Endothelial cell (in vitro differentiated cells): ENCODE measurements around the gene TECPR2. TPM values are rescaled to one million over a fixed set of nuclear protein-coding genes. Genes with fewer than 3 reads are reported as not detected.

Experiments
- DNase-seq: peaks from one replicate; pipeline ENCODE4 v3.0.0; 2021; ENCODE audit warnings: low spot score
- H3K27ac Mint-ChIP-seq: one replicate; pipeline ENCODE4 v1.8.0; 2021; ENCODE audit warnings: mixed read lengths, inconsistent platforms; ENCODE audit not compliant: unreplicated experiment
- H3K27me3 Mint-ChIP-seq: one replicate; pipeline ENCODE4 v1.8.0; 2021; ENCODE audit warnings: mild to moderate bottlenecking, moderate library complexity, mixed read lengths, inconsistent platforms; ENCODE audit not compliant: unreplicated experiment
- H3K36me3 Mint-ChIP-seq: one replicate; pipeline ENCODE4 v1.8.0; 2021; ENCODE audit warnings: mild to moderate bottlenecking, low read depth, mixed read lengths, inconsistent platforms; ENCODE audit not compliant: unreplicated experiment
- H3K4me1 Mint-ChIP-seq: one replicate; pipeline ENCODE4 v1.8.0; 2021; ENCODE audit warnings: mild to moderate bottlenecking, mixed read lengths, inconsistent platforms; ENCODE audit not compliant: unreplicated experiment
- H3K4me3 Mint-ChIP-seq: one replicate; pipeline ENCODE4 v1.8.0; 2021; ENCODE audit warnings: mild to moderate bottlenecking, mixed read lengths, inconsistent platforms; ENCODE audit not compliant: unreplicated experiment
- H3K9me3 Mint-ChIP-seq: one replicate; pipeline ENCODE4 v1.8.0; 2021; ENCODE audit warnings: mixed read lengths, inconsistent platforms; ENCODE audit not compliant: unreplicated experiment
- total RNA-seq: library from RNA; stranded (reverse); fragmentation: NEBNext Ultra II Directional; extraction: Animal tissue kit (Norgen Biotek cat#: 25700); gene quantifications from one replicate; pipeline ENCODE4 v1.2.1, GENCODE V29; 2021; ENCODE audit not compliant: unreplicated experiment
- TF ChIP-seq, protein P1 (sequence below): fragments of 200-600 bp; sonication (generic); IDR thresholded peaks from one replicate; pipeline ENCODE4 v1.5.0; 2021; ENCODE audit warnings: antibody characterized with exemption; ENCODE audit not compliant: unreplicated experiment

The TECPR2 gene
- total RNA-seq, 1 donor from 2014 or later = 28.9 TPM

DNA sequence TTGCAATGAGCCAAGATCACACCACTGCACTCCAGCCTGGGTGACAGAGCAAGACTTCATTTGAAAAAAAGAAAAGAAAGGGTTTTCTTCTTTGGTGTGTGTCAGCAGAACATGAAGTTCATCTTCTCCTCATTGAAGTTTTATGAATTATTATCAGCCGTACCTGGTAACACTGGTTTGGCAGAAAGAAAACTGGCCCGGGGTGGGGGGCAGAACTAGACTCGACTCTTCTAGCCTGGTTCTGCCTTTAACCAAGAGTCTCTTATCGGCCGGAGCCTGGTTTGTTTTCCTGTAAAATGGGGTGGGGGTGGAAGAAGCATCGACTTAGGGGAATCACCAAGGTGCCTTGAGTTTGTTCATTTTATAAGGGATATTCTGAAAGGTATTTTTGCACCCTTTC lies 64.1 kb downstream of the TECPR2 start:
- H3K36me3 Mint-ChIP-seq = peaks cover 31% of the 10 kb centered on the region
- no peak for DNase-seq
- H3K27ac Mint-ChIP-seq = no peak overlapping the region
- peak overlapping the region; percentile 37 for H3K4me3 Mint-ChIP-seq
- peaks cover 2% of the 10 kb centered on the region for H3K27me3 Mint-ChIP-seq
- H3K9me3 Mint-ChIP-seq = no peaks in the 10 kb centered on the region
- no peaks in the 10 kb centered on the region for H3K4me1 Mint-ChIP-seq
- TF ChIP-seq, protein P1, sequence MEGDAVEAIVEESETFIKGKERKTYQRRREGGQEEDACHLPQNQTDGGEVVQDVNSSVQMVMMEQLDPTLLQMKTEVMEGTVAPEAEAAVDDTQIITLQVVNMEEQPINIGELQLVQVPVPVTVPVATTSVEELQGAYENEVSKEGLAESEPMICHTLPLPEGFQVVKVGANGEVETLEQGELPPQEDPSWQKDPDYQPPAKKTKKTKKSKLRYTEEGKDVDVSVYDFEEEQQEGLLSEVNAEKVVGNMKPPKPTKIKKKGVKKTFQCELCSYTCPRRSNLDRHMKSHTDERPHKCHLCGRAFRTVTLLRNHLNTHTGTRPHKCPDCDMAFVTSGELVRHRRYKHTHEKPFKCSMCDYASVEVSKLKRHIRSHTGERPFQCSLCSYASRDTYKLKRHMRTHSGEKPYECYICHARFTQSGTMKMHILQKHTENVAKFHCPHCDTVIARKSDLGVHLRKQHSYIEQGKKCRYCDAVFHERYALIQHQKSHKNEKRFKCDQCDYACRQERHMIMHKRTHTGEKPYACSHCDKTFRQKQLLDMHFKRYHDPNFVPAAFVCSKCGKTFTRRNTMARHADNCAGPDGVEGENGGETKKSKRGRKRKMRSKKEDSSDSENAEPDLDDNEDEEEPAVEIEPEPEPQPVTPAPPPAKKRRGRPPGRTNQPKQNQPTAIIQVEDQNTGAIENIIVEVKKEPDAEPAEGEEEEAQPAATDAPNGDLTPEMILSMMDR = no peak

DNA sequence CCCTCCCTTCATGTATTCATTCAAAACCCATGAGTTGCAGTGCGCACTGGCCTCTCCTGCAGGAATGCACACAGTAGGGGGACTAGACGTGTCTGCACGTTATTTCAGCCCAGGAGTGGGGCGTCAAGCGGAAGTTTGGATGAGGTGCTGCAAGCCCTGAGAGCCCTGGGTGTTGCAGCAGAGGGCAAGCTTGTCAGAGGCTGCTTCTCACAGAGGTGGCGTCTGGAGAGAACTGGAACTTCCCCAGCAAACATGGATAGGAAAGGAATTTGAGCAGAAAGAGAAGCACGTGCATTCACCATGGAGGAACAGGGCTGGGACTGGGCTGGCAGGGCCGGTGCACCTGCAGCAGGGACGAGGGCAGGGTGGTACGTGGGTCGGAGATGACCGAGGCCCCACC lies 64.9 kb downstream of the TECPR2 start:
- Mint-ChIP-seq H3K4me1 (no peaks in the 10 kb centered on the region), H3K4me3 (peak overlapping the region; percentile 14), H3K27me3 (peaks cover 2% of the 10 kb centered on the region), H3K27ac (no peak overlapping the region), H3K9me3 (no peaks in the 10 kb centered on the region), H3K36me3 (peaks cover 26% of the 10 kb centered on the region)
- TF ChIP-seq, protein P1 = no peak
- DNase-seq = no peak

DNA sequence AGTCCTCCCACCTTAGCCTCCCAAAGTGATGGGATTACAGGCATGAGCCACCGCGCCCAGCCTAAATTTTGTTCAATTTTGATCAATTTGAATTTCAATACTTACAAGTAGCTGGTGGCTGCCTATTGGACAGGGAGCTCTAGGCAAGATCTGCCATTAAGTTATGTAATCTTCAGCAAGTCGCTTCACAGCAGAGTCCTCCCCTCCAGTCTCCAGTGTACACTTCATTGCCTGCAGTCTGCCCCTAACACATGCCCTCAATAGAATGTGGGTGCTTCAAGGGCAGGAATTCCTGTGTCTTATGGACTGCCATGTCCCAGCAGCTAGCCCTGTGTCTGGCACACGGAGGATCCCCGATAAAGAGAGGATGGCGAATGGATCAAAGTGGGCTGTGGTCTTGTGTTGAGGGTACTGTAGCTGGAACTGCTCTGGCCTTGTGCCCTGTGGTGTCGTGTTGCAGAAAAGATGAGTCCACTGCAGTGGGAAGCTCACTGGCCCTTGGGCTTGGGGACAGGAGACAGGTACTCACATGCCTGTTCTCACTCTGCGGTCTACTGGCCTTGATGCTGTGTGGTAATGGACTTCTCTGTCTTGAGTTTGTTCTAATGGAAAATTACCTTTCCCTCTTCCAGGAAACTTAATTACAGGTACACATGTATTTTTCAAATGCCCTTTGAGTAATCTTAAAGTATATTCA lies 67.6 kb downstream of the TECPR2 start:
- Mint-ChIP-seq H3K9me3 (no peaks in the 10 kb centered on the region), H3K27me3 (peaks cover 2% of the 10 kb centered on the region), H3K36me3 (peaks cover 25% of the 10 kb centered on the region), H3K27ac (no peak overlapping the region), H3K4me3 (no peak overlapping the region), H3K4me1 (no peaks in the 10 kb centered on the region)
- TF ChIP-seq, protein P1 = no peak
- no peak for DNase-seq

DNA sequence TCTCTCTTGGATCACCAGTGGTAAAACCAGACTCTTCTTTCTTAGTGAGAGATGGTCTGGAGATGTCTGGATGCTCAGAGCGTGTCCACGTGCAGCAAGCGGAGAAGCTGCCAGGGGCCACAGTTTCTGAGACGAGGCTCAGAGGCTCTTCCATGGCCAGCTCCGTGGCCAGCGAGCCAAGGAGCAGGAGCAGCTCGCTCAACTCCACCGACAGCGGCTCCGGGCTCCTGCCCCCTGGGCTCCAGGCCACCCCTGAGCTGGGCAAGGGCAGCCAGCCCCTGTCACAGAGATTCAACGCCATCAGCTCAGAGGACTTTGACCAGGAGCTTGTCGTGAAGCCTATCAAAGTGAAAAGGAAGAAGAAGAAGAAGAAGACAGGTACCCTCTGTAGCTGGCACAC lies 69.0 kb downstream of the TECPR2 start:
- no peak for DNase-seq
- TF ChIP-seq, protein P1 = no peak
- Mint-ChIP-seq H3K4me3 (no peak overlapping the region), H3K36me3 (peaks cover 27% of the 10 kb centered on the region), H3K4me1 (no peaks in the 10 kb centered on the region), H3K9me3 (no peaks in the 10 kb centered on the region), H3K27ac (no peak overlapping the region), H3K27me3 (no peaks in the 10 kb centered on the region)

DNA sequence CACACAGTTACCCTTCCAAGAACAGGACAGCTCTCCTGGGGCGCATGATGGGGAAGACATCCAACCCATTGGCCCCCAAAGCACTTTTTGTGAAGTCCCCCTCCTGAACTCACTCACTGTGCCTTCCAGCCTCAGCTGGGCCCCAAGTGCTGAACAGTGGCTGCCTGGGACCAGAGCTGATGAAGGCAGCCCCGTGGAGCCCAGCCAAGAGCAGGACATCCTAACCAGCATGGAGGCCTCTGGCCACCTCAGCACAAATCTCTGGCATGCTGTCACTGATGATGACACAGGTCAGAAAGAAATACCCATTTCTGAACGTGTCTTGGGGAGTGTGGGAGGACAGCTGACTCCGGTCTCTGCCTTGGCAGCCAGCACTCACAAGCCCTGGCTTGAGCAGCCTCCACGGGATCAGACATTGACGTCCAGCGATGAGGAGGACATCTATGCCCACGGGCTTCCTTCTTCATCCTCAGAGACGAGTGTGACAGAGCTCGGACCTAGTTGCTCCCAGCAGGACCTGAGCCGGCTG lies 72.0 kb downstream of the TECPR2 start:
- Mint-ChIP-seq H3K4me3 (no peak overlapping the region), H3K27me3 (no peaks in the 10 kb centered on the region), H3K27ac (no peak overlapping the region), H3K36me3 (peaks cover 16% of the 10 kb centered on the region), H3K9me3 (no peaks in the 10 kb centered on the region), H3K4me1 (peaks cover 7% of the 10 kb centered on the region)
- no peak for DNase-seq
- TF ChIP-seq, protein P1 = no peak
